ENCODE measurements around the gene CINP. TPM values are rescaled to one million over a fixed set of nuclear protein-coding genes. Genes with fewer than 3 reads are reported as not detected.
"Not testable (repeated sequence)": the region's sequence is repeated elsewhere in the genome, so short reads cannot be mapped to it uniquely, and the experiment has no call there.

Gene CINP
- total RNA-seq, 1 donor from 2014 or later: 62.5 TPM

DNA sequence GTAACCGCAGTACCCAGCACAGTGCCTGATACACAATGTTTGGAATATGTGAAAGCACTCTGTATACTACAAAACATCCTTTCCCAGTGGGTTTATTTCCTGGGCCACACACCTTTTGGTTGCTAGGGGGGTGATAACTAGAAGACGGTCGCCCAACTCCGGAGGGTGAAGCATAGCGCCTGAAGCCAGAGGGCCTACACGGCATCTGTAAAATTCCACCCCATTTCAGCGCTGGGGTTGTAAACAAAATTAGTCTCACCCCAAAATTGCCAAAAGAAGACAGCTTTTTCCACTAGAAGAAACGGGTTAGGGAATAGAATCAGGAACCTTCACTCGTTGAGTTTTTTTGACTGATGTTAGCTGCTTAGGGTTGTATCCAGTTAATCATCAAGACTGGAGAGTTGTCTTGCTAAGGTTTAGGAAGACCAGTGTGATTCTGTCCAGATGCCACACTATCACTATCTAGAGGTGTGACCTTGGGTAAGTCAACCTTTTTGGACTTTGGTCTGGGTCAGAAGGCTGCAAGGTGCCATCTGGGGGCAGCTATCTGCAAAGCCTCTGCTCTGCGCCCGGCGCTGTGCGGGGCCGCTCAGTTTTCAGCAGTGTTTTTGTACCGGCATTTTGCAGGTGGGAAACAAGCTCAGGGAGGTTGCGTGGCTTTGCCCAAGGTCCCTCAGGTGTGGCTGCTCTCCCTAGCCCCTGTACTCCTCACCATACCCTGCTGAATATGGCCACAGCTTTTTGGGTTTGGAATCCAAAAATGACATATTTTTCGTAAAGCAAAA lies 41.8 kb downstream of the CINP start:
- no peak for DNase-seq (ENCODE audit: low read depth, low spot score)

DNA sequence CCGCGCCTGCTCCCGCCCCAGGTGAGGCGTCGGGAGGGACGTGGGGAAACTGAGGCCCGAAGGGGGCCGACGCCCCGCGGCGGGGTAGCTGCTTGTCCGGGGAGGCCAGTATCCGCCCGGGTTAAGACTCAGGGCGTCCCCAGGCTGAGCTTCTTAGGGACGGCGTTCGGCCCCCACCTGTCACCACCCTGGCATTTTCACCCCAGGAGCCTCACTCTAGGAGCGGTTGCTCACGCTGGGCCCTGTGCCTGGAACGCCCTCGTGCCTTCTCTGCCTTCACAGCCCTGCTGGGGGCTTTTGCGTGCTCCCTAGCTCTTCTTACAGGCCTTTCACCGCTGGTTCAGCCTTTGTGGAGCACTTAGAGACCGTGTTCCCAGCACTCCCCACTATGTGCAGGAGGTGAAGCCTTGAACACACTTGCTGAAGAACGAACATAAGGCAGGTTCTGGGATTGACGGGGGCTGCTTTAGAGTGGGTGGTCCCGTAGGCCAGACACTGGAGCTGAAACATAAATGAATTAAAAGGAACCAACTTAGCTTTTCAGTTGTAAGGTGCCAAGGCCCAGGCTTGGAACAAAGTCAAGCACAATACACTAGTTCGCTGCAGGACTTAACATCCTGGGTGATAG lies 42.5 kb downstream of the CINP start:
- no peak for DNase-seq (ENCODE audit: low read depth, low spot score)

DNA sequence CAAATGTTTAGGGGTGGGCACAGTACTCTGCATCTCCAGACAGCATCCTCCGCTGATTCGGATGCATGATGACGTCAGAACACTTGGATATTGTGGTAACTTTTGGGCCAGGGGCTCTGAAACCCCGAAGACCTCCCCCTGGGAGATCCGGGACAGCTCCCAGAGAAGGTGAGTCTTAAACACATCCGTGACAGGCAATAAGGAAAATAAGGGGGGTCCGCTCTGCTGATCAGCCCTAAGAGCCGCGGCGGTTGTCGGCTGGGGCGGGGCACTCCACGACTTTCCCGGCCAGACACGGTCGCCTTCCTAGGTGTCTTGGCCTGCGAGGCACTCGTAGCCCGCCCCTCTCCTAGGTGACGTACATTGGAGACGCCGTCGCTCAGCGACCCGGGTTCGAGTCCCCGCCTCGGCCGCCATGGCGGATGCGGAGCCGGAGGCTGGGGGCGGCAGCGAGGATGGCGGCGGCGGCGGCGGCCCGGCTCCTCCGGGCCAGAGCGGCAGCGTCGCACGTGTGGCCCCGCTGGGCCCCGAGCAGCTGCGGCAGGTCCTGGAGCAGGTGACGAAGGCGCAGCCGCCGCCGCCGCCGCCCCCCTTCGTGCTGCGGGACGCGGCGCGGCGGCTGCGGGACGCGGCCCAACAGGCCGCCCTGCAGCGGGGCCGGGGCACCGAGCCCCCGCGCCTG lies 43.2 kb downstream of the CINP start, which contains the start of gene ZNF839:
ZNF839 (plus strand) TSS at position 396 of the 682 bp plus-strand sequence; CDS start at position 416, 20 bp downstream.
- peak; percentile 75 for DNase-seq (ENCODE audit: low read depth, low spot score)

DNA sequence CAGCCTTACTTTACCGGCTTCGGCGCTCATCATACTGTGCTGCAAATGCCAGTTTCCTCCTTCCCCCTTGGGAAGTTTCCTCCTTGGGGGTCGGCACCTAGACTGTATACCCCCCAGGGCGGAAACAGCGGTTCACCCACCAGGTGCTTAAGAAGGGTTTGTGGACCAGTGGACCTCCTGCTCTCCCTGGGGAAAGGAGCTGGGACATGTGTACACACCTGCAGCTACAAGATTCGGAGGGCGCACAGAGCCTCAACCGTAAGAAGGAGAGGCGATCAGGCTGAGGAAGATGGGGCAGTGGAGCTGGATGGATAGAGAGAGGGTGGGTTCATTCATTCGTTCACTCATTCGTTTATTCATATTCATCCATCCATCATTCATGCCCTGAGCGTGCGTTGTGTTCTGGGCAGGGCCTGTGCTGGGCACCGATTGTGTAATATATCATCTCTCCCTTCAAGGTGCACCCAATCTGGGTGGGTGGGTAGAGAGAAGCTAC lies 43.9 kb downstream of the CINP start:
- no peak for DNase-seq (ENCODE audit: low read depth, low spot score)

DNA sequence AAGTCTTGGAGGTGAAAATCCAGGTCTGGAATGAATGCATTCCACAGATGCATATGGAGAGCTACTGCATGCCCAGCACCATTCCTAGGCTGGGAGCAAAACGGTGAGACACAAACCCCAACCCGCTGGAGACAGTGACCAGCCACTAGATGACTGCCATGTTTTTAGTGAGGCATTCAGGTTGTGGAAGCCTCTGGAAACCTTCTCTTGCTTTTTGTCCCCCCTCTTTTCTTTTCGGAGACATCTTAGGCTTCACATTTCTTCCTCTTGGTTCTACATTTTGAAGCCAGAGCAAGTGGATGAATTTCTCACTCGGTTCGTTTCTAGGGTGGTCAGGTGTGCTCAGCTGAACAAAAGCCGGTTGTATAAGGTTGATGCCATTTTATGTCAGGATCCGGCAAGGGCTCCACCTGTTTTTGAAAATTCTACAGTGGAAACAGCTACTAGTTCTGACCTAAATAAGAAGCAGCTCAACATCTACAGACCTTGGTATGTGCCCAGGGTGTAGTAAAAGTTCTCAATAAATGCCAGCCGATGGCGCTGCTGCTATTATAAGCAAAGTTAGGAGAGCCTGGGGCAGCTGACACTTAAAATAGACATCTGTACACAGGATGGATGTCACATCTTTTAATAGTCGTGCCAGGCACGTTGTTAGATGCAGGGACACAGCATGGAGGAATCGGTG lies 45.0 kb downstream of the CINP start:
- DNase-seq (ENCODE audit: low read depth, low spot score): no peak

DNA sequence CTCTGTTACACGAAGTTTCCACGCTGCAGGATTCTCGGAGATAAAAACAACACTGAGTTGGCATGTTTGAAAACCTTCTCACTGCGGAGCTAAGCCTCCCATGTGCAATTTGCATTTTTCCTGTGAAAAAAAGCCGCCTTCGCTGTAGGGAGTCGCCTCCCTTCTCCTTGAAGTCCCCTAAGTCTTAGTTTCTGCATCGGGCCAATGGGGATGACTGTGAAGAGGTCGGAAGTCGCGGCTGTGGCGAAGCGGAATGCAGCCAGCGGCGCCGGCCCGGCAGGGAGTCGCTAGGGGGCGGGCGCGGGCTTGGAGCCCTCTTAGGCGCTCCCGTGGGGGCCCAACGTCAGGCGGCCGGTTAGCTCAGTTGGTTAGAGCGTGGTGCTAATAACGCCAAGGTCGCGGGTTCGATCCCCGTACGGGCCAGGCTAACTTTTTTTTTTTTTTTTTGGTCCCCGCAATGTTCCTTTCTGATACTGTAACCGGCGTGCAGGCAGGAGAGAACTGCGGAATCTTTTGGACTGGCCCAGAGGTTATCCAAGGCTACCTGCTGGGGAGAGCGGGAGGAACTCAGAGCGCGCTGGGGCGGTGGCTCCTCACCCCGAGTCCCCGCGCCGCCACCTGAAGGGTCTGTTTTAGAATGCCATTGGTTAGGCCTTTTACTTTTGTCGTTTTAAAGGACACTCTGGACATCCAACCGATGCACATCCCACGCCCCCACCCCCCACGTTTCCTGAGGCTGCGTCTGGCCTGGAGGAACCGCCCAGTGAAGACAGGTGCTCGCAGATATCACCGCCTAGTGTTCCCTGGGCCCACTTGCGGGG lies 45.7 kb downstream of the CINP start:
- peak; percentile 58 for DNase-seq (ENCODE audit: low read depth, low spot score)

DNA sequence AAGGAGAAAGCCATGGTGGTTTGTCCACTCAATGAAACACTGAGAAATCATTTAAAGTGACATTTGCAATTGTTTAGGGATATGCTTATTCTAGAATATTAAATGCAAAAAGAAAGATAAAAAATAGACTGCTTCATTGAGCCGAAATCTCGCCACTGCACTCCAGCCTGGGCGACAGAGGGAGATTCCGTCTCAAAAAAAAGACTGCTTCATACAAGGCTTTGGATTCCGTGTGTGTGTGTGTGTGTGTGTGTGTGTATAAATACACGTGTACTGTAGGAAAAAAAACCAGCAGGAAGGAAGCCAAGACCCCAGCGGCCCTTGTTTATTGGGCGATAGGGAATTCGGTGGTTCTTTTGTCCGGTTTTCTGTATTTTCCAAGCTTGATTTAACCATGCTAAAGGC lies 46.4 kb downstream of the CINP start:
- DNase-seq (ENCODE audit: low read depth, low spot score): no peak

DNA sequence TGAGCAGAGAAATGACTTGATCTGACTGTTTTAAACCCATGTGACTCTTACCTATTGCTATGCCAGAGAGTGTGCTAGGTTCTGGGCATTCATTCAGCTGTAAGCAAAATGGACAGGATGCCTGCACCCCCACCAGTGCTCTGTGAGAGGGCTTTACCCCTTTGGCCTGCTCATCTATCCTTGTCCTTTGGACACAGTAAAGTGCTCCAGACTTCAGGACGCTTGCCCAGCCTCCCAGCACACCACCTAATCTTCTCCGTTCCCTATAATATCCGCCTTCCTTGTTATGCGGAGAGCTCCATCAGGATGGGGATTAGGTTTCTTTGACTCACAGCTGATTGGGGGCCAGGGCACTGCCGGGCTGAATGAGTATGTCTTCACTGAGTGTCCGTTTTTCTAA lies 47.6 kb downstream of the CINP start:
- DNase-seq (ENCODE audit: low read depth, low spot score): no peak

DNA sequence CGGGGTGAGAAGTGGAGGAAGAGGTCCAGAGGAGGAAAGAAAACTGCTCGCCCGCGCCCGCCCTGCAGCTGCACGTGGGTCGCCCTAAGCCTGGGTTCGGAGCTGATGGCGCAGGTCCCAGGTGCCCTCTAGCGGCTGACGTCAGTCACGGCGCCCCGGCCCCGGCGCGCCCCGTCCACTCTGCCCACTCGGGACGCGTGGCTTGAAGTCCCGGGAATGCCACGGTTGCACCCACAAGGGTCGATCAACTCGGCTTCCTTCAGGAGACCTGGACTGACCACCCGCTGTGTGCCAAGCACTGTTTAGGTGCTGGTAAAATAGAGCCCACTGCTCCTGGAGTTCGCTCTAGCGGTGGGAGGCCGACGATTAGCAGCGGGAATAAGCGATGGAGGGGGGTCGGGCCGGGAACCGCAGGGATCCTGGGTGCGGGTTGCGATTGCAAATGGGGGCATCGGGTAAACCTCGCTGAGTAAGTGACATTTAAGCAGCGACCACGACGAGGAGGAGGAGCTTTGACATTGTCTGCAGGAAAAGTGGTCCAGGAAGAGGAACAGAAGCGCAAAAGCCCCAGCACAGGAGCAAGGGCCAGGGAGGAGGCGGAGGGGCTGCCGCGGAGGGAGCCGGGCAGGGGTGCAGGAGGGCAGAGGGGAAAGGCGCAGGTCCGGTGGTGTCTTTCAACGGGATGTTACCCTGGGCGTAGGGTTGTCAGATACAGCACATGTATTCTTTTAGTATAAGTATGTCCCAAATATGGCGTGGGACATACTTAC lies 48.3 kb downstream of the CINP start:
- peak; percentile 35 for DNase-seq (ENCODE audit: low read depth, low spot score)

DNA sequence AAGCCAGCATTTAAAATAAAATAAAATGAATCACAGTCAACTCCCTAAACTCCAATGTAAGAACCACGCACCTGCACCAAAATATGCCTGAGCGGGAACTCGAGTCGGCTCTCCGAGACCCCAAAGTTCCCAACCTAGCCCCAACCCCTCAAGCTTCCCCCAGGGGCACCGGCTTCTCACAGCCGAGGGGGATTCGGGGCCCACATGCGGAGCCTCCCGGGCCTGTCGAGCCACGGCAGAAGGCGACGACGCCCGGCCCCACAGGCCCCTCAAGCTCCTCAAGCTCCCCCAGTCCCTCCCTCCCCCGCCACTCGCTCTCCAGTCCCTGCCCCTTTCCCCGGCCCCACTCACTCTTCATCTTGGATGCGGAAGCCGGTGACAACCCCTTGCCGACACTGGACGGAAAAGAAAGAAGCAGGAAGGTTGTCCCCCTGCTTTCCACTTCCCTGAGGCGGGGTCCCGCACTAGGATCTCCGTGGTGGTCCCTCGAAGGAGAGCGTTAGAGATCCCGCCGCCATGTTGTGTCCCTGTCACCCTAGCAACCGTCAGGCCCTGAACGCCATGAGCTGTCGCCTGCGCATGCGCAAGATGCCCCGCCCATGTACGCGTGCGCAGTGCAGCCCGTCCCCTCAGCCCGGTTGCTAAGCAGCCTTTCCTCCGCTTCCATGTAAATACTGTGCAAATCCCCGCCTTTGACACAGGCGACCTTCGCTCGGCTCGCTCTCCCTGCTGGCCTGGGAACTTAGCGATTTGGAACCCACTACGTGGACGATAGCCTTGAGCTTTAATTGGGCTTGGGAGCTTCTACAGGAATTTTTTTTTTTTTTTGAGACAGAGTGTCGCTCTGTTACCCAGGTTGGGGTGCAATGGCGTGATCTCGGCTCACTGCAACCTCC lies 57.8 kb downstream of the CINP start, which contains the start of gene MOK:
MOK (minus strand) TSS at position 554 of the 896 bp plus-strand sequence; CDS start at position 358, 196 bp downstream.
- DNase-seq (ENCODE audit: low read depth, low spot score): peak; percentile 84

DNA sequence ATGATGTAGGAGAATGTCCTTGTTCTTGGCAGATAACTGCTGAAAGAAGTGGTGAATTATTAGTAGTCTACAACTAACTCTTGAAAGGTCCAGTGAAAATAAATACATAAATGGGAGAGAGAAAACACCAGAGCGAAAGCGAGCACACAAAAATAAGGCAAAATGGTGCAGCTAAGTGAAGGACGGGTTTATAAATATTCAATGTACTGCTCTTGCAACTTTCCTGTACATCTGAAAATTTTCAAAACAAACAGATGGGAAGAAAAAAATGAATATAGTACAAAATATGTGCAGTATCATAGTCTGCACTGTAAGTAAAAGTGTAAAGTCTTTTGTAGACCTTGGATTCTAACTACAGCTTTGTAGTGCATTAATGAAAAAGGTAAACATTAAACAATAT lies 59.0 kb downstream of the CINP start:
- DNase-seq (ENCODE audit: low read depth, low spot score): no peak

DNA sequence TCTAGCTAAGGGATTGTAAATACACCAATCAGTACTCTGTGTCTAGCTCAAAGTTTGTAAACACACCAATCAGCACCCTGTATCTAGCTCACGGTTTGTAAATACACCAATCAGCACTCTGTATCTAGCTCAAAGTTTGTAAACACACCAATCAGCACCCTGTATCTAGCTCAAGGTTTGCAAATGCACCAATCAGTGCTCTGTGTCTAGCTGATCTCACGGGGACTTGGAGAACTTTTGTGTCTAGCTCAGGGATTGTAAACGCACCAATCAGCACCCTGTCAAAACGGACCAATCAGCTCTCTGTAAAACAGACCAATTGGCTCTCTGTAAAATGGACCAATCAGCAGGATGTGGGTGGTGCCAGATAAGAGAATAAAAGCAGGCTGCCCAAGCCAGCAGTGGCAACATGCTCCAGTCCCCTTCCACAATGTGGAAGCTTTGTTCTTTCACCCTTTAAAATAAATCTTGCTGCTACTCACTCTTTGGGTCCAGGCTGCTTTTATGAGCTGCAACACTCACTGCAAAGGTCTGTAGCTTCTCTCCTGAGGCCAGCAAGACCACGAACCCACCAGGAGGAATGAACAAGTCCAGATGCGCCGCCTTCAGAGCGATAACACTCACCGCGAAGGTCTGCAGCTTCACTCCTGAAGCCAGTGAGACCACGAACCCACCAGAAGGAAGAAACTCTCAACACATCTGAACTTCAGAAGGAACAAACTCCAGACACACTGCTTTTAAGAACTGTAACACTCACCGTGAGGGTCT lies 64.2 kb downstream of the CINP start:
- DNase-seq (ENCODE audit: low read depth, low spot score): not testable (repeated sequence)

Other genes starting within 250 kb of the CINP start
- 16.4 and 21.0 TPM in 2 replicates for gene WDR20, start 223.0 kb downstream of the CINP start, total RNA-seq
- 5.9 and 6.1 TPM in 2 replicates for gene MOK, start 57.7 kb downstream of the CINP start, total RNA-seq
- gene ZNF839, start 43.1 kb downstream of the CINP start, total RNA-seq: 6.0 and 9.2 TPM in 2 replicates
- gene TECPR2, start 51 bp upstream of the CINP start, total RNA-seq: 11.8 and 13.4 TPM in 2 replicates
- 13.2 and 19.1 TPM in 2 replicates for gene ANKRD9, start 146.9 kb upstream of the CINP start, total RNA-seq
- 12.3 and 18.6 TPM in 2 replicates for gene RCOR1, start 229.8 kb upstream of the CINP start, total RNA-seq

Data from pulmonary artery endothelial cell (primary cell).